ENCODE measurements around the gene PRKCH. TPM values are rescaled to one million over a fixed set of nuclear protein-coding genes. Genes with fewer than 3 reads are reported as not detected.
A peak's percentile ranks its signal among the peaks of the same experiment; 100 is the strongest.

PRKCH gene
- total and polyA plus RNA-seq, 4 experiments from 2014 or later: 246 to 284 (median 249) TPM

DNA sequence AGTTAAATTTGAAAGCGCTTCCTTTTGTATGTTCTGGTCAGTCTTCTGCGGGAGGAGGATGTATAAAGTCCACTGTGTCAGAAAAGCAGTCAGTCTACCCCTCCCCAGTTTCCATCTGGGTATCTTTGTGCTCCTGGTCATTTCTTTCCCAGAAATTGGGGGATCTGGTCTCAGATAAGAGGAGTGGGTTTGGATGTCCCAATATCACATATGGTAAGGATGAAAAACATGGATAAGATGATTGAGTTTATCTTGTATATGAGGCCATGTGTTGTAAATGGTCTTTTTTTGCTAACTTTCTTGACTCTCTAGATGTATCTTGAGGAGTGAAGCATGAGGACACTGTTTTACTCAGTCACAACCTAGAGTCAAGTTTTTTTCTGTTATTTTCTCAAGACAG is 187.1 kb downstream of the PRKCH start:
- DNase-seq: no peak
- H3K4me1 Mint-ChIP-seq: peaks cover 65 to 92% (median 81%) of the 10 kb centered on the region in 4 donors
- peaks cover 94% of the 10 kb centered on the region for H3K4me1 ChIP-seq (ENCODE audit: insufficient read depth, low read length)
- no peaks in the 10 kb centered on the region for H3K9me3 ChIP-seq (ENCODE audit: control insufficient read depth in 1 of 2, low read length in 2 of 2)
- H3K27ac Mint-ChIP-seq: peak overlapping the region in 6 of 7 donors; percentile 53 to 82 (median 80)
- intact Hi-C loops (cut with micrococcal nuclease): no loop called here
- peaks cover 38% of the 10 kb centered on the region for H3K36me3 ChIP-seq (ENCODE audit: insufficient read depth, low read length)
- no peaks in the 10 kb centered on the region for H3K27me3 ChIP-seq (ENCODE audit: insufficient read depth, low read length)
- CTCF ChIA-PET (ENCODE audit: partially characterized antibody): no interaction called here
- no peaks in the 10 kb centered on the region for H3K9me3 Mint-ChIP-seq
- no peak overlapping the region for H3K27ac ChIP-seq (ENCODE audit: low read depth, low read length)
- POLR2A ChIA-PET (ENCODE audit: partially characterized antibody): interaction anchor here (1.0 kb wide), 1 partner anchor 30 kb away, joined by 3 read pairs; no protein-coding TSS in a partner anchor
- no peaks in the 10 kb centered on the region for H3K27me3 Mint-ChIP-seq
- no peak overlapping the region for H3K4me3 ChIP-seq (ENCODE audit: low read length in 2 of 2)
- H3K4me3 Mint-ChIP-seq: peak overlapping the region in 2 of 8 donors; percentile 9 to 44
- peaks cover 38 to 68% of the 10 kb centered on the region in 2 donors for H3K36me3 Mint-ChIP-seq

DNA sequence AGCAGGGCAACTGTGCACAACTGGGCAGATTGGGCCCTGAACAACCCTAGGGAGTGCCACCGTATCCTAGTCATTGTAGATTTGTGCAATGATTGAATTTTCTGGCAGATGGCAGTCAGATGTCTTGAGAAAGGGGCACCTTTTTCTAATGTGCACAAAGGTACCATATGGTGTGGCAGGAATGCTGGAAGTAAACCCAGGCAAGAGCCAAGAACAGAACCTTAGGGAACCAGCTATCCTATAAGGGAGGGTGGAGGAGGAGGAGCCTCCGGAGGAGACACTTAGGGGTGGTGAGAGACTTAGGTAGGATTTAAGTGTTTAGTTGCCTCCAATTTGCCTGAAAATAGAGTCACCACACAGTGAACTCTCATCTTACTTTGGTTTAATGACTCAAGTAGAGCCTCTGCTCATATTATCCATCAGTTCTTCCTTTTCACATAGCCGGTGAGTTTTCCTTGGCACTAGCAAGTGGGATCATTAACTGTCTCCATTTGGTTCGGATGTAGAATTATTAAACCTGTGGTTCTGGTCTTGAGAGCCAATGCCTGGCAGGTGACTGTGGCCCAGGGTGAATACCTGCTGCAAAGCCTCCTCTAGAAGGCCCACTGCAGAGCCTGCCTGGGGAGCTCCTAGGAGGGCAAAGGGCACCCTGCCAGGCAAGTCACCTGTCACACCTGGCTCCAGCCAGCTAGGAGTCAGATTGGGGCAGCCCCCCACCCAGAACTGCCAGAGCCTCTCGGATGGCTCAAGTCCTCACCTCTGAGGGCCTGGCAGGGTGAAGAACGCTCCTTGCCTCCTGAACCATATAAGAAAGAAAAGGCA is 189.6 kb downstream of the PRKCH start:
- peaks cover 41 to 79% of the 10 kb centered on the region in 2 donors for H3K36me3 Mint-ChIP-seq
- peaks cover 55% of the 10 kb centered on the region for H3K36me3 ChIP-seq (ENCODE audit: insufficient read depth, low read length)

DNA sequence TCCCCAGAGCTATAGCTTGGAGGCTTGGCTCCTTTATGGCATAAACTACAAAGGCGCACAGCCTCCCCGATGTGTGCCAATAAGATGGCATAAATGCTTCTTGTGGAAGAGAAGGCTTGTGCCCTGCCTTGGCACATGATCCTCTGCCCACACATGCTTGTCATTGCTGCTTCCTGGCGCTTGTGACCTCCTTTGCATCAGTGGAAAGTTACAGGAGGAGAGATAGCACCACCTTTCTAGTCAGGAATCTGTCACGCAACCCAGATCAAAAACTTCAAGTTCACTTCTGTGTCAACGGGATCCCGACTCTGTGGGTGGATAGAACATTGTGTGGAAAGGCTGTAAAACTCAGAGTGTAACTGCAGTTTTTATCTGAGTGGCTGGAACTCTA is 190.2 kb downstream of the PRKCH start:
- Histone ChIP-seq H3K27me3 (ENCODE audit: insufficient read depth, low read length) (no peaks in the 10 kb centered on the region), H3K27ac (ENCODE audit: low read depth, low read length) (peak overlapping the region; percentile 29), H3K4me1 (ENCODE audit: insufficient read depth, low read length) (peaks cover 87% of the 10 kb centered on the region), H3K4me3 (ENCODE audit: low read length in 2 of 2) (no peak overlapping the region), H3K9me3 (ENCODE audit: control insufficient read depth in 1 of 2, low read length in 2 of 2) (no peaks in the 10 kb centered on the region), H3K36me3 (ENCODE audit: insufficient read depth, low read length) (peaks cover 54% of the 10 kb centered on the region)
- intact Hi-C loops (cut with micrococcal nuclease): loop anchor here (1.0 kb wide), 1 partner anchor 8 kb away; no protein-coding TSS in a partner anchor
- H3K27me3 Mint-ChIP-seq: no peaks in the 10 kb centered on the region
- DNase-seq: peak in 3 of 5 donors; percentile 18 to 53 (median 28)
- ChIA-PET CTCF (ENCODE audit: partially characterized antibody) (no interaction called here), POLR2A (ENCODE audit: partially characterized antibody) (interaction anchor here (0.7 to 2.8 kb wide), 2 partner anchors 35 to 40 kb away, joined by 3 to 9 read pairs; no protein-coding TSS in a partner anchor)
- H3K27ac Mint-ChIP-seq: peak overlapping the region; percentile 80 to 96 (median 92)
- H3K9me3 Mint-ChIP-seq: no peaks in the 10 kb centered on the region
- peak overlapping the region in 7 of 8 donors; percentile 9 to 65 (median 45) for H3K4me3 Mint-ChIP-seq
- peaks cover 38 to 82% of the 10 kb centered on the region in 2 donors for H3K36me3 Mint-ChIP-seq
- peaks cover 65 to 91% (median 79%) of the 10 kb centered on the region in 4 donors for H3K4me1 Mint-ChIP-seq

More for the DNA sequence above, 189.6 kb downstream of the PRKCH start:
- intact Hi-C loops (cut with micrococcal nuclease): loop anchor here (1.0 kb wide), 1 partner anchor 8 kb away; no protein-coding TSS in a partner anchor
- peak overlapping the region in 6 of 8 donors; percentile 32 to 75 (median 54) for H3K4me3 Mint-ChIP-seq
- H3K27ac Mint-ChIP-seq: peak overlapping the region; percentile 80 to 96 (median 92)
- Histone ChIP-seq H3K27me3 (ENCODE audit: insufficient read depth, low read length) (no peaks in the 10 kb centered on the region), H3K4me3 (ENCODE audit: low read length in 2 of 2) (no peak overlapping the region), H3K27ac (ENCODE audit: low read depth, low read length) (peak overlapping the region; percentile 11), H3K4me1 (ENCODE audit: insufficient read depth, low read length) (peaks cover 87% of the 10 kb centered on the region), H3K9me3 (ENCODE audit: control insufficient read depth in 1 of 2, low read length in 2 of 2) (no peaks in the 10 kb centered on the region)
- no peaks in the 10 kb centered on the region for H3K27me3 Mint-ChIP-seq
- CTCF ChIA-PET (ENCODE audit: partially characterized antibody): interaction anchor here (1.0 kb wide), 1 partner anchor 214 kb away, joined by 3 read pairs; no protein-coding TSS in a partner anchor
- peaks cover 63 to 91% (median 80%) of the 10 kb centered on the region in 4 donors for H3K4me1 Mint-ChIP-seq
- no peak for DNase-seq
- no peaks in the 10 kb centered on the region for H3K9me3 Mint-ChIP-seq
- POLR2A ChIA-PET (ENCODE audit: partially characterized antibody): interaction anchor here (0.6 to 2.8 kb wide), 3 partner anchors 11 to 39 kb away, joined by 3 to 9 read pairs (median 3); no protein-coding TSS in a partner anchor

DNA sequence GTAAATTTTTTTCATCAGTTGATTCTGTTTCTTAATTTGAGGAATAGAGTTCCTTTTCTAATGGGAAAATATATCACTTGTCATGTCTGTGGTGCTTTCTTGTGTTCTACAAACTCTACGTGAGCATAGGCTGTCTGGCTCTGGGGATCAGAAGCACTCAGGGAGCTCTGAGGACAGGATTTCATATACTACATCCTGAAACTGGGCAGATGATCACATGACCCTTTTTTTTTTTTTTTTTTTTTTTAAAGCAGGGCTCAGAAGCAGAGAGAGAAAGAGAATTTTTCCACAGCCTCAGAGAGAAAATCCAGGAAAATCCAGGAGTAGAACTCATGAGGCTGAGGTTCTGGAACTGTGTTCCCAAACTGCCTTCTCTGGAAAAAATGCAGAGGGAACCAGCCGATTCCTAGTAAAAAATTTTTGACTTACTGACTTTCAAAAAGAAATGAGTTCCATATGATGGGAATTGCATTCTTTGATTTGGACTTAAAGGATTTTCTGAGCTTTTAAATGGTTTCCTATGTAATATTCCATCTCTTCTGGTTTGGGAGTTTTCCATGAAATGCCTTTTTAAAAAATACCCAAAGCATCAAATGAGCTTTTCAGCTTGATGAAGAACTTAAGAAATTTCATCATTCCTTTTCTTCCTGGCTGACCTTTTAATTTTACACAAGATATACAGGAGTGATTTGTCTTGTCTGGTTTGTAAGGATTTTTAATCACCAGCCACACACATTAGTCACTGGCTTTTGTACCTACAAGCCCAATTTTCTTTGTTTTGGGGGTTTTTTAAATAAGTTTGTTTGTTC is 190.9 kb downstream of the PRKCH start:
- Mint-ChIP-seq H3K27me3 (no peaks in the 10 kb centered on the region), H3K4me1 (peaks cover 66 to 91% (median 78%) of the 10 kb centered on the region in 4 donors), H3K9me3 (no peaks in the 10 kb centered on the region), H3K4me3 (peak overlapping the region in 2 of 8 donors; percentile 32 to 45), H3K36me3 (peaks cover 33 to 82% of the 10 kb centered on the region in 2 donors), H3K27ac (peak overlapping the region; percentile 80 to 96 (median 92))
- Histone ChIP-seq H3K36me3 (ENCODE audit: insufficient read depth, low read length) (peaks cover 47% of the 10 kb centered on the region), H3K27me3 (ENCODE audit: insufficient read depth, low read length) (no peaks in the 10 kb centered on the region), H3K27ac (ENCODE audit: low read depth, low read length) (peak overlapping the region; percentile 29), H3K4me3 (ENCODE audit: low read length in 2 of 2) (no peak overlapping the region), H3K4me1 (ENCODE audit: insufficient read depth, low read length) (peaks cover 87% of the 10 kb centered on the region), H3K9me3 (ENCODE audit: control insufficient read depth in 1 of 2, low read length in 2 of 2) (no peaks in the 10 kb centered on the region)
- no peak for DNase-seq
- ChIA-PET CTCF (ENCODE audit: partially characterized antibody) (interaction anchor here (1.1 to 1.7 kb wide), 4 partner anchors 8 to 326 kb away, joined by 3 to 4 read pairs (median 4); no protein-coding TSS in a partner anchor), POLR2A (ENCODE audit: partially characterized antibody) (interaction anchor here (0.7 to 2.8 kb wide), 4 partner anchors 12 to 178 kb away, joined by 3 to 9 read pairs (median 3); no protein-coding TSS in a partner anchor)
- intact Hi-C loops (cut with micrococcal nuclease): no loop called here

DNA sequence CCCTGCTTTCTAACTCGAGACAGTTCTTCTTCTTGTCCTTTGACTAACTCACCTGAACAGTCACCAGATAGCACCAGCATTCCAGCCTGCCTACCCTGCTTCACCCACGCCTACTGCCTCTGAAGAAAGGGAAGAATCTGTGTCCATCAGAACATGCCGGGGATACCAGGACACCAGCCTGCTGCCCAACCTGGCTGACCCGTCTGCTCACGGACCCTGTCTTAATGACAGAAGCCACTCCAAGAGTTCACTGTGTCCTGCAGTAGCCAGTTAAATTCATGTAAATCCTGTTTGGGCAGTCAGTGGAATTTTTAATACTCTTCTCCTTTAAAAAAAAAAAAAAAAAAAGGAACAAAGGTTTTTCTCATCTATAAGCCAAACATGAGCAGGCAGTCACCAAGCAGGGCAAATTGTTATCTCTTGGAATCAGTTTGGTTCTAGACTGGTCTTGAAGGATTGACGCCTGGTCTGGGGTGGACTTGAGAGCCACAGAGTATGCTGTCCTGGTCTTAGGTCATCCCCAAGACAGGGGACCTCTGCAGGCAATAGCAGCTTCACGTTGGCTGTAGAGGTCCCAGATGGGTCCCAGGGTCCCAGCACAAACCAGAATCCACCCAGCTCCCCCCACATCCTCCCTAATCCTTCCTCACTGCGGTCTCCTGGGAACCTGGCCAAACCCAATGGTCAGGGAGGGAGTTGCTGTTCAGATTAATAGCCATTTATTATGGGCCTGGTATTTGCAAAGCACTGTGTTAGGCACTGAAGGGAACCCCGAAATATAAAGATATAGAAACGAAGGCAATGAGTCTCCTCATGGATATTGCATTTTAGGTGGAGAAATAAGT is 192.8 kb downstream of the PRKCH start:
- Mint-ChIP-seq H3K27me3 (no peaks in the 10 kb centered on the region), H3K4me3 (peak overlapping the region in 1 of 8 donors; percentile 35), H3K27ac (peak overlapping the region in 4 of 7 donors; percentile 53 to 81 (median 69)), H3K36me3 (peaks cover 29 to 76% of the 10 kb centered on the region in 2 donors), H3K4me1 (peaks cover 60 to 91% (median 78%) of the 10 kb centered on the region in 4 donors), H3K9me3 (no peaks in the 10 kb centered on the region)
- H3K27ac ChIP-seq (ENCODE audit: low read depth, low read length): no peak overlapping the region
- H3K27me3 ChIP-seq (ENCODE audit: insufficient read depth, low read length): no peaks in the 10 kb centered on the region
- intact Hi-C loops (cut with micrococcal nuclease): no loop called here
- H3K4me1 ChIP-seq (ENCODE audit: insufficient read depth, low read length): peaks cover 87% of the 10 kb centered on the region
- peaks cover 29% of the 10 kb centered on the region for H3K36me3 ChIP-seq (ENCODE audit: insufficient read depth, low read length)
- ChIA-PET POLR2A (ENCODE audit: partially characterized antibody) (no interaction called here), CTCF (ENCODE audit: partially characterized antibody) (interaction anchor here (0.5 to 1.7 kb wide), 2 partner anchors 9 to 69 kb away, joined by 3 to 4 read pairs; no protein-coding TSS in a partner anchor)
- no peak for DNase-seq
- H3K4me3 ChIP-seq (ENCODE audit: low read length in 2 of 2): no peak overlapping the region
- no peaks in the 10 kb centered on the region for H3K9me3 ChIP-seq (ENCODE audit: control insufficient read depth in 1 of 2, low read length in 2 of 2)

DNA sequence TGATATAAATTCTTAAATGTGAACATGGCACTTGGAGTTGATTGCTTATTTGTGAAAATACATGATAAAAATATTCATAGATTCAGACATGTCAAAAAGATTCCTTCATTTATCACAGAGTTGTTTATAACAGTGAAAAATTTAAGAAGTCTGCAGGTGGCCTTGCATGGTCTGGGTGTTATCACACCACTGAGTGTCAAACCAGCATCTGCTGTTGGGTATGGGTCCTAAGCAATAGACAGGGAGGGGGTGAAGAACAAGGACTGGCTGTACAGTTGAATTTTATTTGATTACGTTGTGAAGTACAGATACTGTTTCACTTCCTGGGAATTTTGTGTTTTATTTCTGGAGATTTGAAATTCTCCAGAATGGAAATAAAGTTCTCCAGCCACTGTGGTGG is 193.5 kb downstream of the PRKCH start:
- Mint-ChIP-seq H3K27ac (peak overlapping the region in 3 of 7 donors; percentile 35 to 71 (median 41)), H3K36me3 (peaks cover 26 to 77% of the 10 kb centered on the region in 2 donors), H3K4me1 (peaks cover 55 to 91% (median 77%) of the 10 kb centered on the region in 4 donors), H3K27me3 (no peaks in the 10 kb centered on the region), H3K4me3 (no peak overlapping the region), H3K9me3 (no peaks in the 10 kb centered on the region)
- CTCF ChIA-PET (ENCODE audit: partially characterized antibody): no interaction called here
- Histone ChIP-seq H3K27me3 (ENCODE audit: insufficient read depth, low read length) (no peaks in the 10 kb centered on the region), H3K4me3 (ENCODE audit: low read length in 2 of 2) (no peak overlapping the region), H3K27ac (ENCODE audit: low read depth, low read length) (no peak overlapping the region), H3K36me3 (ENCODE audit: insufficient read depth, low read length) (peaks cover 28% of the 10 kb centered on the region), H3K9me3 (ENCODE audit: control insufficient read depth in 1 of 2, low read length in 2 of 2) (no peaks in the 10 kb centered on the region), H3K4me1 (ENCODE audit: insufficient read depth, low read length) (peaks cover 86% of the 10 kb centered on the region)
- POLR2A ChIA-PET (ENCODE audit: partially characterized antibody): no interaction called here
- DNase-seq: no peak
- intact Hi-C loops (cut with micrococcal nuclease): no loop called here

All from CD4-positive, alpha-beta memory T cell (primary cell).